GM08714 (cell line): ENCODE measurements around the gene EIF1AD.

Source experiments
- H3K4me3 ChIP-seq: fragments of 200-500 bp; sonication (Bioruptor generic); 2 replicates; pipeline ENCODE4 v1.5.1; 2014; ENCODE audit warnings: mild to moderate bottlenecking, low read length, inconsistent platforms
- ZNF274 ChIP-seq: IDR thresholded peaks from 2 replicates; pipeline ENCODE4 v1.6.1; 2012; ENCODE audit warnings: mild to moderate bottlenecking, low read depth, low read length

Gene EIF1AD

GRCh38 chr11:66002648-66003225 lies 780 bp upstream of the EIF1AD start:
- TF ChIP-seq ZNF274: no peak
- peak overlapping the region; percentile 75 for H3K4me3 ChIP-seq

GRCh38 chr11:65997286-65997685 lies 4.7 kb downstream of the EIF1AD start:
- no peak for TF ChIP-seq ZNF274
- H3K4me3 ChIP-seq: no peak overlapping the region

GRCh38 chr11:65992056-65992455 lies 9.9 kb downstream of the EIF1AD start:
- no peak for TF ChIP-seq ZNF274
- H3K4me3 ChIP-seq: no peak overlapping the region

GRCh38 chr11:65988791-65989592 lies 13.0 kb downstream of the EIF1AD start:
- TF ChIP-seq ZNF274: no peak
- H3K4me3 ChIP-seq: no peak overlapping the region

GRCh38 chr11:65987336-65987735 lies 14.6 kb downstream of the EIF1AD start:
- no peak for TF ChIP-seq ZNF274
- no peak overlapping the region for H3K4me3 ChIP-seq

- TF ChIP-seq ZNF274: no peak
- H3K4me3 ChIP-seq: no peak overlapping the region
These were observed 18.4 kb downstream of the EIF1AD start for GRCh38 chr11:65983589-65983987.

- no peak overlapping the region for H3K4me3 ChIP-seq
- no peak for TF ChIP-seq ZNF274
These were observed 19.0 kb downstream of the EIF1AD start for GRCh38 chr11:65982824-65983588.

- TF ChIP-seq ZNF274: no peak
These were observed 19.8 kb downstream of the EIF1AD start for GRCh38 chr11:65981972-65982823.

GRCh38 chr11:65981101-65981740 lies 20.7 kb downstream of the EIF1AD start:
- H3K4me3 ChIP-seq: no peak overlapping the region
- no peak for TF ChIP-seq ZNF274

More at GRCh38 chr11:65981972-65982823, 19.8 kb downstream of the EIF1AD start:
- H3K4me3 ChIP-seq: no peak overlapping the region

- H3K4me3 ChIP-seq: no peak overlapping the region
- TF ChIP-seq ZNF274: no peak
These were observed 22.6 kb downstream of the EIF1AD start for GRCh38 chr11:65979261-65979759.

- TF ChIP-seq ZNF274: no peak
- H3K4me3 ChIP-seq: no peak overlapping the region
These were observed 23.3 kb downstream of the EIF1AD start for GRCh38 chr11:65978391-65979238.

- H3K4me3 ChIP-seq: no peak overlapping the region
- no peak for TF ChIP-seq ZNF274
These were observed 24.2 kb downstream of the EIF1AD start for GRCh38 chr11:65977621-65978390.
